ENCODE data around the gene METAP1D.

Gene METAP1D

DNA sequence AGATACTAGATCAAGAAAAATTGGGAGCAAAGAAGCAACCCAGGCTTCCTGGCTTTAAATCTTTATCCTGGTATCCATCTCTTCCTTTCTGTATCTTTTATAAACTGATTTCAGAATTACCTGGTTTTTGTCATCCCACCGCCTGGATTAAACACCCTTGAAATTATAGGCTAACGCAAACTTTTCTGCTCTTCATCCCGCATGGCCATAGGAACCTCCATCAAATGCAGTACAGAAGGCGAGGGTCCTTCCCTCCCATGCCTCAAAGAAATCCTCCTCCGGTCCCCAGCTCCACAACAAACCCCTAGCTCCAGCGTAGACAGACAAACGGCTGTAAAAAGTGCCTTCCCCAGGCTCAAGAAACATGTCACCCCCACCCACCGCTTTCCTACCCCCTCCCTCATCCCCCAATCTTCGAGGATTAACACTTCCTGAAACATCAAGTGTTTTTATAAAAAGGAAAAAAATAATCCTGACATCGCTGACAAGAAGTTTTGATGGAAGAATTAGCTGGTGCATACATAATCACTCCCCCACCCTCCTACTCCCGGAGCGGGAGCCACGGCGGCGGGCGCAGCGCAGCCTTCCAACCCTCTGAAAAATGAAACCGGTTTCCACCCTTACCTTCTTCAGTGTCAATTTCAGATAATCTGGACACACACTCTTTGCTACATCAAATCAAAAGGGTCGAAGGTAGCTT lies 93.1 kb downstream of the METAP1D start:
- Histone ChIP-seq H3K4me1 (ENCODE audit: control insufficient read depth in 1 of 2, insufficient read depth in 1 of 2, low read depth in 1 of 2, low read length in 1 of 2) (peaks cover 36 to 63% of the 10 kb centered on the region in 2 experiments), H3K4me3 (ENCODE audit: low read depth in 1 of 2, low read length in 1 of 2) (no peak overlapping the region)

DNA sequence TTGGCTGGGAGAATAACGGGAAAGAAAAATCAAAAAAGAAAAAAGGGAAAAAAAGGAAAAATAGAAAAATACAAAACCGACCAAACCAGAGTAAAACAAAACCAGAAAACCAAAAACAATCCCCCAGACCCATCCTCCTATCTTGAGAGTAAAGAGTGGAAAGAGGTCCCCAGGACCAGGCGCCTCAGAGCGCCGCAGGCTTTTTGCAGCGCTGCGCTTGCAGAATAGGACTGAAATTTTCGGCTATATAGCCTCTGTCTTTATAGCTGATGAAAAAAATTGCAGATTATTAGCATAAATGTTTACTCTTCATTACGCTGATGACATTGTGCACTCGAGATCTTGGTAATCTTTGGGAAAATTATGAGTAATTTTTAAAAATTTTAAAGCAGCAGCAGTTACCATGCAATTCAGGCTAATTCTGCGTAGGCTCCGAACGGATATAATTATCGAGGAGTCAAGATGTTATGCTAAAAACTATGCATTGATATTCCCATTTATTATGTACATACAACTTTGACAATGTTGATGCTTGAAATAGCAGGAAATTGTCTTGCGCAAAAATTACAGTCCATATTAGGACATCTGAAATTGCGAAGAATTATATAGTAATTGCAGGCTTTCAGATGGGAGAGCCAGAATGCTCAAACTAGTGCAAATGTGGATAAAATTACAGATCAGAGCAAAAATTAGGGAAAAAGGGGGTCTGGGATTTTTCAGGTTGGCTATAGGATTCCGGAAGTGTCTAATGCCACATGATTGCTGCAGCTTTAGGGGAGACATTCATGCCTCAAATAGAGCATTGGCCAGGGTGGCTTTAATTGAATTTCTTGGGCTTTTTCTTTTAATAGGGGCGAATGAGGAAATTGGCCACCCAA lies 93.9 kb downstream of the METAP1D start:
- H3K9me3 ChIP-seq, result no peaks in the 10 kb centered on the region
- no peaks in the 10 kb centered on the region for H3K36me3 ChIP-seq
- peak overlapping the region; percentile 14 to 70 for H3K4me3 ChIP-seq (ENCODE audit: low read depth in 1 of 2, low read length in 1 of 2)
- no peak overlapping the region for H3K27ac ChIP-seq
- H3K27me3 ChIP-seq, result peaks cover 100% of the 10 kb centered on the region
- H3K4me1 ChIP-seq (ENCODE audit: control insufficient read depth in 1 of 2, insufficient read depth in 1 of 2, low read depth in 1 of 2, low read length in 1 of 2), result peaks cover 40 to 59% of the 10 kb centered on the region in 2 experiments
- TF ChIP-seq, protein P1, sequence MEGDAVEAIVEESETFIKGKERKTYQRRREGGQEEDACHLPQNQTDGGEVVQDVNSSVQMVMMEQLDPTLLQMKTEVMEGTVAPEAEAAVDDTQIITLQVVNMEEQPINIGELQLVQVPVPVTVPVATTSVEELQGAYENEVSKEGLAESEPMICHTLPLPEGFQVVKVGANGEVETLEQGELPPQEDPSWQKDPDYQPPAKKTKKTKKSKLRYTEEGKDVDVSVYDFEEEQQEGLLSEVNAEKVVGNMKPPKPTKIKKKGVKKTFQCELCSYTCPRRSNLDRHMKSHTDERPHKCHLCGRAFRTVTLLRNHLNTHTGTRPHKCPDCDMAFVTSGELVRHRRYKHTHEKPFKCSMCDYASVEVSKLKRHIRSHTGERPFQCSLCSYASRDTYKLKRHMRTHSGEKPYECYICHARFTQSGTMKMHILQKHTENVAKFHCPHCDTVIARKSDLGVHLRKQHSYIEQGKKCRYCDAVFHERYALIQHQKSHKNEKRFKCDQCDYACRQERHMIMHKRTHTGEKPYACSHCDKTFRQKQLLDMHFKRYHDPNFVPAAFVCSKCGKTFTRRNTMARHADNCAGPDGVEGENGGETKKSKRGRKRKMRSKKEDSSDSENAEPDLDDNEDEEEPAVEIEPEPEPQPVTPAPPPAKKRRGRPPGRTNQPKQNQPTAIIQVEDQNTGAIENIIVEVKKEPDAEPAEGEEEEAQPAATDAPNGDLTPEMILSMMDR (IDR thresholded peaks at IDR 0.05), result no peak

More for the DNA sequence above, 93.1 kb downstream of the METAP1D start:
- Histone ChIP-seq H3K9me3 (no peaks in the 10 kb centered on the region), H3K27ac (no peak overlapping the region), H3K36me3 (no peaks in the 10 kb centered on the region), H3K27me3 (peaks cover 100% of the 10 kb centered on the region)
- TF ChIP-seq, protein P1 (IDR thresholded peaks at IDR 0.05), result no peak

DNA sequence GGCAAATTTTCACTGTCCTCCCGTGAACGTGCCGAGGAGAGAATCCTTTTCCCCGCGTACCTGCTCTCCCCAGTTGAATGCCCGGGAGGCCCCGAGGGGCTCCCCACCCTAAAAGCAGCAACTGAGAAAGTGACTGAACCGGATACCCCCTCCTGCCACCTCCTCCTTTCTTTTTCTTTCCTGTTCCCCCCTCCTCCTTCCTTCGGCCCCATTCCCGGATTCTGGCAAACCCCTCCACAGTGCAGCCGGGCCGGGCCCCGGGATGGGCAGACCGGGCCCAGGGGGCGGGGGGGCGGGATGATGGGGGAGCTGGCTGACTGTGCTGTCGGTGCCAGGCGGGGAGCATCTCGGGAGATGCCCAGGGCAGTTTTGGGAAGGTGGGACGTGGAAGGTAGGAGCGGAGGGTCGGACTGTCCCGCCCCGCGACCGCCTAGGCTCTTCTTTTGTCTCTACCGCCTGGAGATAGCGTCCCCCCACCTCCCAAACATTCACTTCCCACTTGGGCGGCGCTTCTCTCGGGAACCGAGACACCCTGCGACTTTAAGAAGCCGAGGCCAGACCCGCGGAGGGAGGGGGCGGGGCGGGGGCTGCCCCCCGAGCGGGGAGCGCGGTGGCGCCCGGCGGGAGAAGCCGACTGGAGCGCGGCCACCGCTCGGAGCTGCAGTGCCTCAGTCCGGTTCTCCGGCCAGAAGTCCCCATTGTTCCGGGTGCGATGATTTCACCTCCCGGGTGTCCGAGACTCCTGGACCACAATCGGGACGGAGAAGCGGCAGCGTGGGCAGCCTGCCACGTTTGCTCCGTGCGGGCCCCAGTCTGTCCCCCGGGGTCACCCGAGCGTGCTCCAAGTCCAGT lies 94.8 kb downstream of the METAP1D start:
- H3K27ac ChIP-seq, result no peak overlapping the region
- H3K4me1 ChIP-seq (ENCODE audit: control insufficient read depth in 1 of 2, insufficient read depth in 1 of 2, low read depth in 1 of 2, low read length in 1 of 2), result peaks cover 49 to 64% of the 10 kb centered on the region in 2 experiments
- H3K9me3 ChIP-seq, result no peaks in the 10 kb centered on the region
- H3K4me3 ChIP-seq (ENCODE audit: low read depth in 1 of 2, low read length in 1 of 2), result peak overlapping the region; percentile 59 to 70
- H3K27me3 ChIP-seq, result peaks cover 100% of the 10 kb centered on the region
- TF ChIP-seq, protein P1 (IDR thresholded peaks at IDR 0.05), result no peak
- no peaks in the 10 kb centered on the region for H3K36me3 ChIP-seq

DNA sequence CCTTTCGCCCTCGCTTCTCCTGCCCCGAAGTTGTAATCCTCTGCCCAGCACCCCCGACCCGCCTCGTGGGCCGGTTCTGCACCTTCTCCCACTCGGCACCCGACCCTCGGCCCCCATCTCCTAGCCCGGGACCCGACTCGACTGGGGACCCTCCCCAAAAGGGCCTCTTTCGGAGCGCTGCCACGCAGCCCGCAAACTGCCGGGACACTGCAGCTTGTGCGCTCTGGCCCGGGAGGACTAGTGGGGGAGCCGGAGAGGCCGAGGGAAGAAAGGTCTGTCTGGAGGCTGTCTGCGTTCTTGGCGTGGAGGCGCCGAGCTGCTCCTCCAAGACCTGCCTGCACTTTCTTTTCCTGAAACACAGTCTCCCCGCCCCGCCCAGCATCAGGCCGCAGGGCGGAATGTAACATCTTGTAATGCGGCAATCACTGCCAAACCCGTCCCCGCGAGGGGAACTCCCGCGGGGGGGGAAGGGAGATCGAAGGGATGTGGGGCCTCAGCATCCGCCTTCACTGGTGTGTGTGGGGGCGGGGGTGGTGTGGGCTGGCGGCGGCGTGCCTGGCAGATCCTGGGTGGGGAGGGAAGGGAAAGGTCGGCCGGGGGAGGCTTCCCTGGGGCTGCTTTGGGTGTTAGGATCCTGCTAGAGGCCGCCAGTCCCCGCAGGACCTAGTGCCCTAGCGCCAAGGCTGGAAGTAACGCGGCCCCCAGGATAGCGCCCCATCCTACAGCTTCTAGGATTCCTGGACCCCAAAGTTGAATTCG lies 95.6 kb downstream of the METAP1D start:
- TF ChIP-seq, protein P1 (IDR thresholded peaks at IDR 0.05), result no peak
- H3K4me1 ChIP-seq (ENCODE audit: control insufficient read depth in 1 of 2, insufficient read depth in 1 of 2, low read depth in 1 of 2, low read length in 1 of 2), result peaks cover 56 to 68% of the 10 kb centered on the region in 2 experiments
- H3K27me3 ChIP-seq, result peaks cover 100% of the 10 kb centered on the region
- no peaks in the 10 kb centered on the region for H3K9me3 ChIP-seq
- no peaks in the 10 kb centered on the region for H3K36me3 ChIP-seq
- H3K4me3 ChIP-seq (ENCODE audit: low read depth in 1 of 2, low read length in 1 of 2), result peak overlapping the region; percentile 59 to 70
- H3K27ac ChIP-seq, result peak overlapping the region; percentile 10
